ENCODE measurements around the gene AKAP1.

DNA sequence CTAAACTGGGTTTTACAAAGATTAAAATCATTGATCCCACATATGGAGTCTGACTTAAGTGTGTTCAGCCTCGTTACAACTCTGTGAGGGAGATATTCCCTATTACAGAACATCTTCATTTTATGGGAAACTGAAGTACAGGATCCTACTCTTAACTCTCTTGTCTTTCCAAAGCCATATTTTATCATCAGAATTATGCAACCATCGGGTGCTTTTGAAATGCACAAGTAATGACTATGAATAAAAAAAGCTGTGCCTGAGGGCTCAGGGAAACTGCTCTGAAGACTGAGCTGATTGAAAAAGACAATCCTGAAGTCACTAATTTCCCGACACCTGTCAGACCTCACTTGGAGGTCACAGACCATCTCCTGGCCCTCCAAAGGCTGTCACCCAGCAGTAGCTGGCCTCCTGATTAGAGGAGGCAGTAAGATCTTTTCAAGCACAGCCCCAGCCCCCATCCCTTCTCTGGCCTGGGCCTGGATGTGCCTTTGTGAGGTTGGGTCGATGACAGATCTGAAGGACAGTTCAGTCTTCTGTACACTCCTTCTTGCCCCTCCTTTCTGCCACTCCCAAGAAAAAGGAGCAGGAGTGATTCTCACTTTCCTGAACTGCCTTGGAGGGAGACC lies 5.6 kb downstream of the AKAP1 start:
- TF ChIP-seq POLR2AphosphoS5 (IDR thresholded peaks at IDR 0.05; ENCODE audit: low read depth, low read length) (no peak), SPI1 (IDR thresholded peaks at IDR 0.05; ENCODE audit: low read depth, low read length) (no peak), TAF1 (IDR thresholded peaks at IDR 0.05; ENCODE audit: low read depth, low read length) (no peak)
